GM12891 (cell line): Measurements from ENCODE around the gene ZFHX3.

Experiments used
- DNase-seq: peaks from one replicate; pipeline ENCODE4 v3.0.0; 2011; ENCODE audit warnings: low spot score; ENCODE audit not compliant: insufficient read length
- FAIRE-seq: peaks from 2 replicates; lab custom pipeline; 2011; peaks lifted over from hg19 to GRCh38; lab: Jason Lieb, UNC
- PAX5 ChIP-seq: IDR thresholded peaks from 2 replicates; pipeline ENCODE4 v1.6.1; 2011; ENCODE audit warnings: low read length, moderate library complexity, mild to moderate bottlenecking; ENCODE audit not compliant: insufficient read depth, severe bottlenecking
- POLR2A ChIP-seq: IDR thresholded peaks from 2 replicates; pipeline ENCODE4 v1.6.1; 2011; ENCODE audit warnings: low read depth, low read length, control low read depth
- POLR2AphosphoS5 ChIP-seq: IDR thresholded peaks from 2 replicates; pipeline ENCODE4 v1.6.1; 2011; ENCODE audit warnings: low read depth, low read length, control low read depth
- POU2F2 ChIP-seq: IDR thresholded peaks from 2 replicates; pipeline ENCODE4 v1.6.1; 2011; ENCODE audit warnings: low read depth, mild to moderate bottlenecking, control low read depth, low read length, moderate library complexity
- SPI1 ChIP-seq: IDR thresholded peaks from 2 replicates; pipeline ENCODE4 v1.6.1; 2011; ENCODE audit warnings: low read depth, low read length, control low read depth
- TAF1 ChIP-seq: IDR thresholded peaks from 2 replicates; pipeline ENCODE4 v1.6.1; 2011; ENCODE audit warnings: low read depth, low read length, control low read depth

ZFHX3 gene

DNA sequence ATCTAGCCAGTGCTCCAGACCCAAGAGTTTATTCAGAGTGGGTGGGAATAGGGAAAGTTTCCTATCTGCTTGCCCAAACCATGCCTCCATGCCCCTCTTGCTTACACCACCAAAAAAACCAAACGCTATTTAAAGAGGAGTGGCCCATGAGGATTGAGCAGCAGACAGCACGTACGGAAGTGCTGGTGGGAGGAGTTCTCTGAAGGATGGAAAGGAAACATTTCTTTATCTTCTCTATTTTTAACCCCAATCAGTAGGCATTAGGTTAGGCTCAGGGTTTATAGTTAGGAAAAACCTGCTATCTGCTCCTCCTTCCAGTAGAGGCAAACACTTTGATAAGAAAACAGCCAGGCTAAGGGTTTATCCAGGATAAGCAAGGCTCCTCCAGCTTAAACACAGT is 235.3 kb downstream of the ZFHX3 start:
- FAIRE-seq (no peak), DNase-seq (no peak)
- TF ChIP-seq TAF1 (no peak), POU2F2 (no peak), POLR2A (no peak), PAX5 (no peak), POLR2AphosphoS5 (no peak), SPI1 (no peak)

GRCh38 chr16:72811876-72812275 is 236.1 kb downstream of the ZFHX3 start:
- DNase-seq, result no peak
- TF ChIP-seq POLR2A (no peak), TAF1 (no peak), SPI1 (no peak), POU2F2 (no peak), POLR2AphosphoS5 (no peak), PAX5 (no peak)
- no peak for FAIRE-seq

DNA sequence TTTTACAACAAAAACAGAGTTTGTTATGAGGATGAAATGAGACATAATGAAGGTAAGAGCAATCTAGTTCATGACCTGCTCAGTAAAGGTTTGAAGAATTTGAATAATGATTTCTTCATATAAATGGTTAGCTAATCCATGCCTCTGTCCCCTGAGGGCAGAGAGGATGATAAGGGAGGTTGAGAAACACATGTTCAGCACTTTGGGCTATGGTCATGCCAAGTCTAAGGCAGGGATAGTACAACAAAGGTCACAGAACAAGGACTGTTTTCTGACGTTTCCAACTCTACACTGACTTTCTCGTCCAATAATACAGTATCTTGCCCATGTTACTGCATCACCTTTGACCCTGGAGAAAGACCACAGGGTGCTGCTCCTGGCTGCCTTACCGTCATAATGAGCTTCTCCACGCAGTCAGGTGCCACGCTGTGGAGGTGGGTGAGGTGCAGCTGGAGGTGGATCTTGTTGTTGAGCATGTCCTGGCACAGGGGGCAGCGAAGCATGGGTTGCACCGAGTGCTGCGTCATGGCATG is 236.7 kb downstream of the ZFHX3 start:
- TF ChIP-seq SPI1, result no peak
- TF ChIP-seq POU2F2, result no peak
- no peak for TF ChIP-seq PAX5
- TF ChIP-seq POLR2A, result no peak
- TF ChIP-seq TAF1, result no peak
- TF ChIP-seq POLR2AphosphoS5, result no peak
- no peak for FAIRE-seq

DNA sequence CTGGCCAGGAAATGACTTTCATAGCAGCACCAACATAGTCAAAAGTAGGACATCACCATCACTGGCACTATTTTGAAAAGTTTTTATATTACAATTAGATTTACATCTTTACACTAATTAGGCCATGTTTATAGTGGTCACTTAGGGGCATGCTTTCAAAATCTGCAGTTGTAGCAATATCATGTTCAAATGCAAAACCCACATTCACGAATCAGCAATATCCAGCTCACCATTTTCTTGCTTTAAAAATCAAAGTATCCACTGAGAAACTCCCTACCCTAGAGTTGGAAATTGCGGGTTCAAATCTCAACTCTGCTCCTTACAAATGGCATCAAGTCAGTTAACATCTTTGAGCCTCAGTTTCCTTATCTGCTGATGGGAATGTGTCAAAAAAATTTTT is 237.4 kb downstream of the ZFHX3 start:
- no peak for FAIRE-seq
- TF ChIP-seq SPI1 (no peak), PAX5 (no peak), POU2F2 (no peak), TAF1 (no peak), POLR2AphosphoS5 (no peak), POLR2A (no peak)
- DNase-seq, result no peak

More for the DNA sequence above, 236.7 kb downstream of the ZFHX3 start:
- no peak for DNase-seq

GRCh38 chr16:72809446-72809845 is 238.5 kb downstream of the ZFHX3 start:
- TF ChIP-seq POLR2A (no peak), POLR2AphosphoS5 (no peak), PAX5 (no peak), TAF1 (no peak), POU2F2 (no peak), SPI1 (no peak)
- DNase-seq (no peak), FAIRE-seq (no peak)

GRCh38 chr16:72808754-72809153 is 239.2 kb downstream of the ZFHX3 start:
- DNase-seq, result no peak
- no peak for FAIRE-seq
- no peak for TF ChIP-seq SPI1
- no peak for TF ChIP-seq TAF1
- TF ChIP-seq POLR2AphosphoS5, result no peak
- no peak for TF ChIP-seq POU2F2
- TF ChIP-seq POLR2A, result no peak
- TF ChIP-seq PAX5, result no peak

GRCh38 chr16:72807245-72807644 is 240.7 kb downstream of the ZFHX3 start:
- FAIRE-seq, result no peak
- TF ChIP-seq POU2F2, result no peak
- TF ChIP-seq TAF1, result no peak
- no peak for TF ChIP-seq POLR2AphosphoS5
- no peak for TF ChIP-seq PAX5
- TF ChIP-seq SPI1, result no peak
- no peak for TF ChIP-seq POLR2A
- no peak for DNase-seq

- FAIRE-seq (no peak), DNase-seq (no peak)
- TF ChIP-seq POU2F2, result no peak
- no peak for TF ChIP-seq PAX5
- no peak for TF ChIP-seq TAF1
- TF ChIP-seq POLR2AphosphoS5, result no peak
- no peak for TF ChIP-seq POLR2A
- no peak for TF ChIP-seq SPI1
These were observed 242.4 kb downstream of the ZFHX3 start for GRCh38 chr16:72805486-72805885.

GRCh38 chr16:72800524-72801161 is 247.3 kb downstream of the ZFHX3 start:
- DNase-seq (no peak), FAIRE-seq (no peak)
- TF ChIP-seq POLR2A (no peak), POU2F2 (no peak), TAF1 (no peak), SPI1 (no peak), POLR2AphosphoS5 (no peak), PAX5 (no peak)

- FAIRE-seq, result no peak
- DNase-seq, result no peak
- TF ChIP-seq POLR2A, result no peak
- TF ChIP-seq SPI1, result no peak
- TF ChIP-seq TAF1, result no peak
- no peak for TF ChIP-seq PAX5
These were observed 249.7 kb downstream of the ZFHX3 start for GRCh38 chr16:72798264-72798663.
